ENCODE results near the gene SUSD4.

The SUSD4 gene

GRCh38 chr1:223245411-223245810 lies 118.6 kb downstream of the SUSD4 start:
- no peak for TF ChIP-seq EZH2phosphoT487 (IDR thresholded peaks at IDR 0.05; ENCODE audit: borderline replicate concordance)
- TF ChIP-seq, protein P1, sequence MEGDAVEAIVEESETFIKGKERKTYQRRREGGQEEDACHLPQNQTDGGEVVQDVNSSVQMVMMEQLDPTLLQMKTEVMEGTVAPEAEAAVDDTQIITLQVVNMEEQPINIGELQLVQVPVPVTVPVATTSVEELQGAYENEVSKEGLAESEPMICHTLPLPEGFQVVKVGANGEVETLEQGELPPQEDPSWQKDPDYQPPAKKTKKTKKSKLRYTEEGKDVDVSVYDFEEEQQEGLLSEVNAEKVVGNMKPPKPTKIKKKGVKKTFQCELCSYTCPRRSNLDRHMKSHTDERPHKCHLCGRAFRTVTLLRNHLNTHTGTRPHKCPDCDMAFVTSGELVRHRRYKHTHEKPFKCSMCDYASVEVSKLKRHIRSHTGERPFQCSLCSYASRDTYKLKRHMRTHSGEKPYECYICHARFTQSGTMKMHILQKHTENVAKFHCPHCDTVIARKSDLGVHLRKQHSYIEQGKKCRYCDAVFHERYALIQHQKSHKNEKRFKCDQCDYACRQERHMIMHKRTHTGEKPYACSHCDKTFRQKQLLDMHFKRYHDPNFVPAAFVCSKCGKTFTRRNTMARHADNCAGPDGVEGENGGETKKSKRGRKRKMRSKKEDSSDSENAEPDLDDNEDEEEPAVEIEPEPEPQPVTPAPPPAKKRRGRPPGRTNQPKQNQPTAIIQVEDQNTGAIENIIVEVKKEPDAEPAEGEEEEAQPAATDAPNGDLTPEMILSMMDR (conservative IDR thresholded peaks at IDR 0.05; ENCODE audit: low read length): no peak
- Histone ChIP-seq H3K36me3 (ENCODE audit: insufficient read depth, low read length) (no peaks in the 10 kb centered on the region), H3K79me2 (ENCODE audit: insufficient read depth, low read length) (no peaks in the 10 kb centered on the region), H3K4me1 (ENCODE audit: insufficient read depth, low read length, poor library complexity, severe bottlenecking) (peaks cover 4% of the 10 kb centered on the region), H3F3A (ENCODE audit: low read depth) (no peaks in the 10 kb centered on the region), H3K9me3 (ENCODE audit: insufficient read depth, low read depth, low read length) (no peaks in the 10 kb centered on the region), H4K20me1 (ENCODE audit: insufficient read depth, low read length, poor library complexity, severe bottlenecking) (no peaks in the 10 kb centered on the region), H3K9me2 (replicated peaks; ENCODE audit: low read depth, low read length) (no peaks in the 10 kb centered on the region), H3K9ac (ENCODE audit: low read depth, low read length, poor library complexity, severe bottlenecking) (no peak overlapping the region), H3K4me3 (ENCODE audit: low read length, poor library complexity, severe bottlenecking) (no peak overlapping the region), H3K4me2 (ENCODE audit: low read depth, low read length, poor library complexity, severe bottlenecking) (no peak overlapping the region), H2AFZ (ENCODE audit: low read length) (no peak overlapping the region), H3K27me3 (ENCODE audit: insufficient read depth, low read length, poor library complexity, severe bottlenecking) (no peaks in the 10 kb centered on the region)

GRCh38 chr1:223244366-223245103 lies 119.4 kb downstream of the SUSD4 start:
- peaks cover 4% of the 10 kb centered on the region for H3K4me1 ChIP-seq (ENCODE audit: insufficient read depth, low read length, poor library complexity, severe bottlenecking)
- H3K79me2 ChIP-seq (ENCODE audit: insufficient read depth, low read length): no peaks in the 10 kb centered on the region
- TF ChIP-seq, protein P1 (conservative IDR thresholded peaks at IDR 0.05; ENCODE audit: low read length): peak; percentile 53
- TF ChIP-seq EZH2phosphoT487 (IDR thresholded peaks at IDR 0.05; ENCODE audit: borderline replicate concordance): no peak
- no peak overlapping the region for H3K9ac ChIP-seq (ENCODE audit: low read depth, low read length, poor library complexity, severe bottlenecking)
- no peaks in the 10 kb centered on the region for H3F3A ChIP-seq (ENCODE audit: low read depth)
- no peak overlapping the region; the same call in 1 of the 2 replicates for H2AFZ ChIP-seq (ENCODE audit: low read length)
- no peaks in the 10 kb centered on the region for H3K9me2 ChIP-seq (replicated peaks; ENCODE audit: low read depth, low read length)
- no peak overlapping the region for H3K4me2 ChIP-seq (ENCODE audit: low read depth, low read length, poor library complexity, severe bottlenecking)
- H3K36me3 ChIP-seq (ENCODE audit: insufficient read depth, low read length): no peaks in the 10 kb centered on the region
- H4K20me1 ChIP-seq (ENCODE audit: insufficient read depth, low read length, poor library complexity, severe bottlenecking): no peaks in the 10 kb centered on the region
- no peaks in the 10 kb centered on the region for H3K27me3 ChIP-seq (ENCODE audit: insufficient read depth, low read length, poor library complexity, severe bottlenecking)
- H3K9me3 ChIP-seq (ENCODE audit: insufficient read depth, low read depth, low read length): no peaks in the 10 kb centered on the region
- H3K4me3 ChIP-seq (ENCODE audit: low read length, poor library complexity, severe bottlenecking): no peak overlapping the region

DNA sequence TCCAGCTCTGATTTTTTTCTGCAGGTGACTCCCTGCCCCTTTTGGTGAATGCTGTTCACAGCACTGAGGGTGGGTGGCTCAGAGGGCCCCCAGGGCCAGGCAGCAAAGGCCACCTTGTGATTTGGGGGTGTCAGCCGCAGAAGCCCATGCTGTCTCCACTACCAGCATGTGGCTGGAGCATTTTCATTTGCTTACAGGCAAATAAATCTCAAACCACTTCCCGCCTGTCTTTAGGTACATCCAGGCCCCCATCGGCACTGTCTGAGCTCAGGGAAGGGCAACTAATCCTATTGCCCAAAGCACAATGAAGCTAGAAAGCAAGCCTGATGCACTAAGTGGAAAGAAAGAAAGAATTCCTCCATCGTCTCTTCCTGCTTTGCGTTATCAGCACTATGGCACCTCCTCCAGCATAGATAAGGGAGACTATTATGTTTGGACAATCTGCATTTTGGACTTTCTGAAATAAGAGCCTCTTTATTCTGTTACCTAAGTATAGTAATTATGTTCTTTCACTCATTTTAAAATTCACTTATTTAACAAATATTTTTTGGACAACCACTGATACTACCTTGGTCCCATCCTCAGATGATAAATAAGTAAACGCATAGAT lies 120.4 kb downstream of the SUSD4 start:
- H3K4me1 ChIP-seq (ENCODE audit: insufficient read depth, low read length, poor library complexity, severe bottlenecking): peaks cover 4% of the 10 kb centered on the region
- no peaks in the 10 kb centered on the region for H3K36me3 ChIP-seq (ENCODE audit: insufficient read depth, low read length)
- no peaks in the 10 kb centered on the region for H3K27me3 ChIP-seq (ENCODE audit: insufficient read depth, low read length, poor library complexity, severe bottlenecking)
- no peak overlapping the region for H3K4me2 ChIP-seq (ENCODE audit: low read depth, low read length, poor library complexity, severe bottlenecking)
- no peaks in the 10 kb centered on the region for H3K79me2 ChIP-seq (ENCODE audit: insufficient read depth, low read length)
- H2AFZ ChIP-seq (ENCODE audit: low read length): no peak overlapping the region
- H3K9ac ChIP-seq (ENCODE audit: low read depth, low read length, poor library complexity, severe bottlenecking): no peak overlapping the region
- H3K9me2 ChIP-seq (replicated peaks; ENCODE audit: low read depth, low read length): no peaks in the 10 kb centered on the region
- H4K20me1 ChIP-seq (ENCODE audit: insufficient read depth, low read length, poor library complexity, severe bottlenecking): no peaks in the 10 kb centered on the region
- H3K4me3 ChIP-seq (ENCODE audit: low read length, poor library complexity, severe bottlenecking): no peak overlapping the region
- H3K9me3 ChIP-seq (ENCODE audit: insufficient read depth, low read depth, low read length): no peaks in the 10 kb centered on the region
- no peaks in the 10 kb centered on the region for H3F3A ChIP-seq (ENCODE audit: low read depth)
- TF ChIP-seq, protein P1 (conservative IDR thresholded peaks at IDR 0.05; ENCODE audit: low read length): no peak
- TF ChIP-seq EZH2phosphoT487 (IDR thresholded peaks at IDR 0.05; ENCODE audit: borderline replicate concordance): no peak
